GM10266 (cell line): Measurements from ENCODE around the gene TAS2R46.
"Not testable (repeated sequence)": the region's sequence is repeated elsewhere in the genome, so short reads cannot be mapped to it uniquely, and the experiment has no call there.

ENCODE experiments used
- DNase-seq: peaks from one replicate; pipeline ENCODE4 v3.0.0; 2012; ENCODE audit errors: extremely low spot score
- CTCF ChIP-seq: IDR thresholded peaks from 2 replicates; pipeline ENCODE4 v1.5.1; 2012; ENCODE audit warnings: mild to moderate bottlenecking, low read depth; ENCODE audit not compliant: control insufficient read depth, insufficient read depth; ENCODE audit errors: missing control alignments

Gene TAS2R46

GRCh38 chr12:11062194-11062593 is at the start of gene TAS2R46:
Gene TAS2R46, minus strand, starts transcription at chr12:11062294. Its CDS starts 0 bp downstream, at chr12:11062294.
- not testable (repeated sequence) for DNase-seq

GRCh38 chr12:11111213-11111612 is 49.1 kb upstream of the TAS2R46 start:
- DNase-seq, result not testable (repeated sequence)

- no peak for TF ChIP-seq CTCF
- no peak for DNase-seq
Measured at GRCh38 chr12:11108862-11109261, 46.8 kb upstream of the TAS2R46 start.

- no peak for TF ChIP-seq CTCF
- DNase-seq, result no peak
Measured at GRCh38 chr12:11107719-11108118, 45.6 kb upstream of the TAS2R46 start.

GRCh38 chr12:11106288-11106687 is 44.2 kb upstream of the TAS2R46 start:
- no peak for TF ChIP-seq CTCF
- DNase-seq, result no peak

GRCh38 chr12:11105546-11105945 is 43.5 kb upstream of the TAS2R46 start:
- TF ChIP-seq CTCF, result no peak
- DNase-seq, result no peak

- DNase-seq, result not testable (repeated sequence)
Measured at GRCh38 chr12:11094910-11095309, 32.8 kb upstream of the TAS2R46 start.

- no peak for TF ChIP-seq CTCF
- DNase-seq, result no peak
Measured at GRCh38 chr12:11092128-11092527, 30.0 kb upstream of the TAS2R46 start, which contains the start of gene TAS2R43. Gene TAS2R43, minus strand, starts transcription at chr12:11092313. Its CDS starts 84 bp downstream, at chr12:11092229.

- no peak for TF ChIP-seq CTCF
- no peak for DNase-seq
Measured at GRCh38 chr12:11089246-11089645, 27.2 kb upstream of the TAS2R46 start.
